Adipocyte (in vitro differentiated cells): ENCODE data around the gene IFNL1.
A peak's percentile ranks its signal among the peaks of the same experiment; 100 is the strongest.

Source experiments
- DNase-seq: peaks from one replicate; pipeline ENCODE4 v3.0.0-alpha.2; 2015; ENCODE audit warnings: low read depth
- H3K27me3 ChIP-seq: replicated peaks from 2 replicates; pipeline ENCODE4 v1.7.0; 2013; ENCODE audit warnings: mild to moderate bottlenecking, low read length, moderate library complexity; ENCODE audit not compliant: control insufficient read depth, insufficient read depth
- H3K36me3 ChIP-seq: 2 replicates; pipeline ENCODE4 v1.7.0; 2013; ENCODE audit warnings: low read length, mild to moderate bottlenecking, moderate library complexity; ENCODE audit not compliant: control insufficient read depth, insufficient read depth, severe bottlenecking
- H3K4me1 ChIP-seq: 2 replicates; pipeline ENCODE4 v1.7.0; 2013; ENCODE audit warnings: mild to moderate bottlenecking, low read length, moderate library complexity; ENCODE audit not compliant: control insufficient read depth, insufficient read depth
- H3K4me3 ChIP-seq: 2 replicates; pipeline ENCODE4 v1.7.0; 2013; ENCODE audit warnings: mild to moderate bottlenecking, low read length, moderate library complexity
- H3K9ac ChIP-seq: 2 replicates; pipeline ENCODE4 v1.7.0; 2013; ENCODE audit warnings: mild to moderate bottlenecking, low read length, moderate library complexity
- H3K9me3 ChIP-seq: 2 replicates; pipeline ENCODE4 v1.7.0; 2013; ENCODE audit warnings: mild to moderate bottlenecking, low read length, moderate library complexity; ENCODE audit not compliant: control insufficient read depth

IFNL1 gene

GRCh38 chr19:39296055-39296645, at the start of gene IFNL1:
Gene IFNL1, plus strand, starts transcription at chr19:39296407. Its CDS starts 15 bp downstream, at chr19:39296422.
- Histone ChIP-seq H3K9ac (no peak within 1 kb of the TSS), H3K36me3 (no peaks in the 10 kb centered on the region), H3K4me3 (no peak within 1 kb of the TSS), H3K9me3 (no peaks in the 10 kb centered on the region), H3K27me3 (peaks cover 56% of the 10 kb centered on the region), H3K4me1 (no peaks in the 10 kb centered on the region)
- no peak for DNase-seq

DNA sequence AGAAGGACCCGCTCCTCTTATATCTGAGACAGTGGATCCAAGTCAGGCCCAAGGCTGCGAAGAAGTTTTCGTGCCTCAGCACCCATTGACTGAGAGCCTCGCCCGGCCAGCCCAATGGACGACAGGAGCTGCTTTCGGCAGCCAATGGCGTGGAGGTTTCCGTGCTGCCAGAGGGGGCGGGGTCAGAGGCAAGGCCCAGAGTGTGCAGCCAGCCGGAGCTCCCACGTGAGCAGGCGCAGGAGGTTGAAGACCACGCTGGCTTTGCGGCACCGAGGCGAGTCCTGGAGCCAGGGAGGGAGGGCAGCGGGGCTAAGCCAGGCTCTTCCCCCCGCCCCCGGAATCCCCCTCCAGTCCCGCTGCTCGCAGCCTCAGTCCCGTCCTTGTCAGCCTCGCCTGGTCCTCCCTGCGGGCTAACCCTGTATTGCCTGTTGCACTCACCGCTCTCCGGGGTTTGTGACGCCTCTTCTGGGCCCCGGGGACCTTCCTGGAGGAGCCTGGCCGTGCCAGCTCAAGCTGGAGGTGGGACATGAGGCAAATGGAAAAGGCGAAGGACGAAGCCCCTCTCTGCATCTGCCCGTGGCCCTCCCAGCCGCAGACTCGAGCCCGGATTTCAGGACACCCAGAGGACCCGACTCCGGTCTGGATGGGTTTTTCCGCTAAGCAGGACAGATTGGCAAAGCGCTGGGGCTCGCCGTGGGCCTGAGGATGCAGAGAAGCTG, 49.1 kb upstream of the IFNL1 start:
- peaks cover 35% of the 10 kb centered on the region for H3K27me3 ChIP-seq
- no peak overlapping the region for H3K9ac ChIP-seq
- H3K4me3 ChIP-seq: no peak overlapping the region
- DNase-seq: no peak
- H3K36me3 ChIP-seq: no peaks in the 10 kb centered on the region
- no peaks in the 10 kb centered on the region for H3K9me3 ChIP-seq
- H3K4me1 ChIP-seq: no peaks in the 10 kb centered on the region

- peaks cover 43% of the 10 kb centered on the region for H3K27me3 ChIP-seq
- H3K4me3 ChIP-seq: no peak overlapping the region
- no peak overlapping the region for H3K9ac ChIP-seq
- H3K9me3 ChIP-seq: no peaks in the 10 kb centered on the region
- no peaks in the 10 kb centered on the region for H3K4me1 ChIP-seq
- peak; percentile 27 for DNase-seq
- H3K36me3 ChIP-seq: no peaks in the 10 kb centered on the region
These were observed 48.2 kb upstream of the IFNL1 start for GRCh38 chr19:39247701-39248664.

DNA sequence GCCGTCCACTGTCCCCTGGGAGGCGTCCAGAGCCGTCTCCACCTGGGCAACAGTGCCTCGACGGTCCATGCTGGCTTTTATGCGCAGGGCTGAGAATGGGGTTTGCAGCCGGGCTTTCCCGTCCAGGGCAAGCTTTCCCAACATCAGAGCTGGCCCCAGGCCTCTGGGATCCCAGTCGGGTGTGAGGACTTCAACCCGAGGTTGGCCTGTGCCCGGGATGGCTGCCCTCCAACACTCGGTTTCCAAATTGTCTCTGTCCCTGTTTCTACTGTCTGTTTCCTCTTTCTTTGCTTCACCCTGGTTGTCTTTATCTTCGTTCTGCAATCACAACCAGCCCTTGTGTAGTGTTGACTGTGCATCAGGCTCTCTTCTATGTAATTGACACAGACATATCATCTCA, 47.4 kb upstream of the IFNL1 start, which contains the start of gene IFNL4:
Gene IFNL4 (minus strand): TSS at position 51 of the 400 bp plus-strand sequence.
- no peak within 1 kb of the TSS for H3K4me3 ChIP-seq
- no peaks in the 10 kb centered on the region for H3K36me3 ChIP-seq
- peaks cover 52% of the 10 kb centered on the region for H3K27me3 ChIP-seq
- no peak for DNase-seq
- no peaks in the 10 kb centered on the region for H3K4me1 ChIP-seq
- H3K9ac ChIP-seq: no peak within 1 kb of the TSS
- peaks cover 3% of the 10 kb centered on the region for H3K9me3 ChIP-seq

- no peak for DNase-seq
- Histone ChIP-seq H3K4me1 (no peaks in the 10 kb centered on the region), H3K36me3 (no peaks in the 10 kb centered on the region), H3K9me3 (peaks cover 3% of the 10 kb centered on the region), H3K4me3 (no peak overlapping the region), H3K27me3 (peaks cover 69% of the 10 kb centered on the region), H3K9ac (no peak overlapping the region)
These were observed 45.1 kb upstream of the IFNL1 start for GRCh38 chr19:39251081-39251480.

GRCh38 chr19:39251846-39252245, 44.4 kb upstream of the IFNL1 start:
- Histone ChIP-seq H3K9ac (no peak overlapping the region), H3K4me3 (no peak overlapping the region), H3K9me3 (peaks cover 9% of the 10 kb centered on the region), H3K36me3 (no peaks in the 10 kb centered on the region), H3K27me3 (peaks cover 76% of the 10 kb centered on the region), H3K4me1 (no peaks in the 10 kb centered on the region)
- no peak for DNase-seq

DNA sequence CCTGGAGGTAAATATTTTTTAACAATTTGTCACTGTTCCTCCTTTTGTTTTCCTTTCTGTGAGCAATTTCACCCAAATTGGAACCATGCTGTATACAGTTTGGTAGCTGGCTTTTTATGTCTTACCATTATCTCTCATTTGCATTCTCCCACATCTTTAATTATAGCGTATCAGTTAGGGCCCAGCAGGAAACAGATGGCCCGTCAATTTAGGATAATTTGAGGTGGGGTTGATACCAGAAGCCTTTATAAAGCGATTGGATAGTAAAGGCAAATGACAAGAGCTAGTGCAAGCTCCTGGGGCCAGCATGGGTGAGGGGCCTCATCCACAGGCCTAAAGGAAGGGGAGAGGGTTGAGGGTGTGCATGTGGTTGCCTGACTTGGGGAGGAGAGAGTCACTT, 43.7 kb upstream of the IFNL1 start:
- Histone ChIP-seq H3K36me3 (no peaks in the 10 kb centered on the region), H3K9me3 (peaks cover 10% of the 10 kb centered on the region), H3K4me3 (no peak overlapping the region), H3K9ac (no peak overlapping the region), H3K4me1 (no peaks in the 10 kb centered on the region), H3K27me3 (peaks cover 78% of the 10 kb centered on the region)
- no peak for DNase-seq

DNA sequence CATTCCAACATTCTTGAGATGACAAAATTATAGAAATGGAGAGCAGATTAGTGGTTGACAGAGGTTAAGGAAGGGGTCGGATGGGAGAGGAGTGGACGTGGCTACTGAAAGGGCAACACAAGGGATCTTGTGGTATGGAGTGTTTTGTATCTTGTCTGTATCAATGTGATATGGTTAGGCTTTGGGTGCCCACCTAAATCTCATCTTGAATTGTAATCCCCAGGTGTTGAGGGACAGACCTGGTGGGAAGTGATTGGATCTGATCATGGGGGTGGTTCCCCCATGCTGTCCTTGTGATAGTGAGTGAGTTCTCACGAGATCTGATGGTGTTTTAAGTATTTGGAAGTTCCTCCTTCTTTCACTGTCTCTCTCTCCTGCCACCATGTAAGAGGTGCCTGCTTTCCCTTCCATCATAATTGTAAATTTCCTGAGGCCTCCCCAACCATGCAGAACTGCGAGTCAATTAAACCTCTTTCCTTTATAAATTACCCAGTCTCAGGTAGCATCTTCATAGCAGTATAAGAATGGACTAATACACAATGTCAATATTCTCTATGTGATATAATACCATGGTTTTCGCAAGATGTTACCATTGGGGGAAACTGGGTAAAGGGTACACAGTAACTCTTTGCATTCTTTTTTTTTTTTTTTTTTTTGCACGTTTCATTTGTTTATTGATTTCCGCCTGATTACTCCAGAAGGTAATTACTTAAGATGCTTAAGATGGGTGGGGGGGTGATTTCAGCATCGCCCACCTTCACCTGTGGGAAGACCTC, 42.6 kb upstream of the IFNL1 start:
- Histone ChIP-seq H3K9ac (no peak overlapping the region), H3K4me1 (no peaks in the 10 kb centered on the region), H3K27me3 (peaks cover 80% of the 10 kb centered on the region), H3K9me3 (peaks cover 10% of the 10 kb centered on the region), H3K36me3 (no peaks in the 10 kb centered on the region), H3K4me3 (no peak overlapping the region)
- no peak for DNase-seq

GRCh38 chr19:39254531-39255345, 41.5 kb upstream of the IFNL1 start:
- Histone ChIP-seq H3K4me3 (no peak overlapping the region), H3K9me3 (peaks cover 10% of the 10 kb centered on the region), H3K36me3 (no peaks in the 10 kb centered on the region), H3K4me1 (no peaks in the 10 kb centered on the region), H3K27me3 (peaks cover 76% of the 10 kb centered on the region), H3K9ac (no peak overlapping the region)
- DNase-seq: no peak

- Histone ChIP-seq H3K4me1 (no peaks in the 10 kb centered on the region), H3K27me3 (peaks cover 77% of the 10 kb centered on the region), H3K4me3 (no peak overlapping the region), H3K9me3 (peaks cover 10% of the 10 kb centered on the region), H3K9ac (no peak overlapping the region), H3K36me3 (no peaks in the 10 kb centered on the region)
- no peak for DNase-seq
These were observed 39.0 kb upstream of the IFNL1 start for GRCh38 chr19:39257227-39257626.
